Measurements from ENCODE around the gene FARS2. TPM values are rescaled to one million over a fixed set of nuclear protein-coding genes. Genes with fewer than 3 reads are reported as not detected.

FARS2 gene
- polyA plus RNA-seq, 2 of the 4 experiments (the other 2 are of a cell fraction) = 12.9 to 17.5 TPM

GRCh38 chr6:5599127-5599526 lies 337.8 kb downstream of the FARS2 start (continued):
- no peak for TF ChIP-seq REST (IDR thresholded peaks at IDR 0.05)
- no peak for TF ChIP-seq EHF (CRISPR knock-in tag; IDR thresholded peaks at IDR 0.05)
- TF ChIP-seq RCOR1 (IDR thresholded peaks at IDR 0.05; ENCODE audit: low read depth, low read length) = no peak
- TF ChIP-seq NFE2L2 (conservative IDR thresholded peaks at IDR 0.05; ENCODE audit: low read length) = no peak

GRCh38 chr6:5605937-5606336 lies 344.6 kb downstream of the FARS2 start:
- no peaks in the 10 kb centered on the region for H3K9me3 ChIP-seq
- WGBS (ENCODE audit: missing lambda C conversion rate) = 88% methylated on average over 5 of the region's 5 CpGs
- no peak overlapping the region for H3K4me3 ChIP-seq
- H3K4me1 ChIP-seq = no peaks in the 10 kb centered on the region
- ChIA-PET POLR2A (no interaction called here), CTCF (no interaction called here)
- DNase-seq (ENCODE audit: low read depth in 1 of 2, low spot score in 1 of 2) (no peak), ATAC-seq (no peak), FAIRE-seq (no peak)
- H3K4me2 ChIP-seq = no peak overlapping the region
- no peak for TF ChIP-seq NR3C1 (IDR thresholded peaks at IDR 0.05)
- no peak for TF ChIP-seq MYC (IDR thresholded peaks at IDR 0.05; ENCODE audit: borderline replicate concordance, low read length)
- no peak for TF ChIP-seq HEYL (CRISPR knock-in tag; IDR thresholded peaks at IDR 0.05)
- no peak for TF ChIP-seq FOSL2 (IDR thresholded peaks at IDR 0.05)
- no peak for TF ChIP-seq FOSL2 (CRISPR knock-in tag; IDR thresholded peaks at IDR 0.05)
- no peak for TF ChIP-seq MAFK (IDR thresholded peaks at IDR 0.05; ENCODE audit: partially characterized antibody)
- no peak for TF ChIP-seq ESRRA (IDR thresholded peaks at IDR 0.05; ENCODE audit: borderline replicate concordance, low read length)
- no peak for TF ChIP-seq CBX8 (IDR thresholded peaks at IDR 0.05)
- no peak for TF ChIP-seq EP300 (IDR thresholded peaks at IDR 0.05)
- no peak for TF ChIP-seq GATA3 (IDR thresholded peaks at IDR 0.05; ENCODE audit: borderline replicate concordance)
- no peak for TF ChIP-seq KDM5A (IDR thresholded peaks at IDR 0.05)
- TF ChIP-seq CEBPB (IDR thresholded peaks at IDR 0.05) = no peak
- TF ChIP-seq ELK1 (IDR thresholded peaks at IDR 0.05; ENCODE audit: low read depth, low read length) = no peak
- TF ChIP-seq KDM1A (IDR thresholded peaks at IDR 0.05; ENCODE audit: low read depth) = no peak
- no peak overlapping the region for H3K27ac ChIP-seq

- ATAC-seq = no peak
These were observed 345.2 kb downstream of the FARS2 start for GRCh38 chr6:5606546-5606945.

GRCh38 chr6:5610640-5611039 lies 349.3 kb downstream of the FARS2 start:
- Histone ChIP-seq H3K4me1 (no peaks in the 10 kb centered on the region), H3K9me3 (no peaks in the 10 kb centered on the region), H3K27ac (no peak overlapping the region), H3K4me3 (no peak overlapping the region), H3K4me2 (no peak overlapping the region)
- FAIRE-seq = no peak
- ChIA-PET POLR2A (no interaction called here), CTCF (interaction anchor here (0.6 kb wide), 1 partner anchor 525 kb away, joined by 6 read pairs; the partner anchor contains the start of gene PPP1R3G)
- WGBS (ENCODE audit: missing lambda C conversion rate) = 94% methylated on average over 8 of the region's 8 CpGs
- no peak for TF ChIP-seq POLR2AphosphoS2 (conservative IDR thresholded peaks at IDR 0.05; ENCODE audit: low read length)
- no peak for DNase-seq (ENCODE audit: low read depth in 1 of 2, low spot score in 1 of 2)
- ATAC-seq = no peak

More at GRCh38 chr6:5606546-5606945, 345.2 kb downstream of the FARS2 start:
- DNase-seq (ENCODE audit: low read depth in 1 of 2, low spot score in 1 of 2) (no peak), FAIRE-seq (no peak)
- TF ChIP-seq FOXS1 (CRISPR knock-in tag; IDR thresholded peaks at IDR 0.05) = no peak
- TF ChIP-seq SMC3 (IDR thresholded peaks at IDR 0.05) = no peak
- no peak overlapping the region for H3K4me3 ChIP-seq
- H3K4me2 ChIP-seq = no peak overlapping the region
- ChIA-PET CTCF (interaction anchor here (0.7 kb wide), 1 partner anchor 12 kb away, joined by 3 read pairs; no protein-coding TSS in a partner anchor), POLR2A (no interaction called here)
- no peaks in the 10 kb centered on the region for H3K4me1 ChIP-seq
- 97% methylated on average over 4 of the region's 4 CpGs for WGBS (ENCODE audit: missing lambda C conversion rate)
- H3K9me3 ChIP-seq = no peaks in the 10 kb centered on the region
- no peak overlapping the region for H3K27ac ChIP-seq

Data from A549 (cell line).